Stimulated activated CD4-positive, alpha-beta T cell treated with anti-CD3 and anti-CD28 coated beads, Interleukin-15, amount 100 ng/mL, for 48 hours (primary cell): ENCODE data around the gene COCH.
"Not testable (repeated sequence)": the region's sequence is repeated elsewhere in the genome, so short reads cannot be mapped to it uniquely, and the experiment has no call there.

ENCODE experiments used
- DNase-seq, 2 donors: peaks; one replicate each; pipeline ENCODE4 v3.0.0-alpha.2; 2020; ENCODE audit warnings: low read depth in 2 of 2

COCH gene

GRCh38 chr14:30921305-30921704 is 46.9 kb downstream of the COCH start:
- DNase-seq, result no peak

GRCh38 chr14:30921788-30922187 is 47.4 kb downstream of the COCH start:
- no peak for DNase-seq

- no peak for DNase-seq
Observed at GRCh38 chr14:30925254-30925653, 50.9 kb downstream of the COCH start.

GRCh38 chr14:30928462-30928861 is 54.1 kb downstream of the COCH start:
- DNase-seq, result no peak

GRCh38 chr14:30933937-30934336 is 59.6 kb downstream of the COCH start:
- not testable (repeated sequence) for DNase-seq

- DNase-seq, result no peak
Observed at GRCh38 chr14:30935445-30935844, 61.1 kb downstream of the COCH start.

GRCh38 chr14:30938617-30939016 is 64.3 kb downstream of the COCH start:
- DNase-seq, result no peak
